ENCODE results near the gene WBP2. TPM values are rescaled to one million over a fixed set of nuclear protein-coding genes. Genes with fewer than 3 reads are reported as not detected.

Gene WBP2
- total RNA-seq, 1 experiment from 2014 or later: 72.3 TPM

- no peaks in the 10 kb centered on the region for H3K27me3 Mint-ChIP-seq (ENCODE audit: insufficient read depth, unreplicated experiment)
- peaks cover 19% of the 10 kb centered on the region for H3K4me1 Mint-ChIP-seq (ENCODE audit: low read depth, unreplicated experiment)
- DNase-seq: no peak
- H3K27me3 ChIP-seq (replicated peaks; ENCODE audit: control insufficient read depth, insufficient read depth, low read length): no peaks in the 10 kb centered on the region
- H3K9me3 ChIP-seq: no peaks in the 10 kb centered on the region
- H3K4me1 ChIP-seq: peaks cover 16% of the 10 kb centered on the region
- no peak overlapping the region for H3K4me3 ChIP-seq (ENCODE audit: low read depth, low read length)
- intact Hi-C loops (cut with micrococcal nuclease; ENCODE audit: unreplicated experiment): no loop called here
- no peaks in the 10 kb centered on the region for H3K9me3 Mint-ChIP-seq (ENCODE audit: unreplicated experiment)
- TF ChIP-seq, protein P1, sequence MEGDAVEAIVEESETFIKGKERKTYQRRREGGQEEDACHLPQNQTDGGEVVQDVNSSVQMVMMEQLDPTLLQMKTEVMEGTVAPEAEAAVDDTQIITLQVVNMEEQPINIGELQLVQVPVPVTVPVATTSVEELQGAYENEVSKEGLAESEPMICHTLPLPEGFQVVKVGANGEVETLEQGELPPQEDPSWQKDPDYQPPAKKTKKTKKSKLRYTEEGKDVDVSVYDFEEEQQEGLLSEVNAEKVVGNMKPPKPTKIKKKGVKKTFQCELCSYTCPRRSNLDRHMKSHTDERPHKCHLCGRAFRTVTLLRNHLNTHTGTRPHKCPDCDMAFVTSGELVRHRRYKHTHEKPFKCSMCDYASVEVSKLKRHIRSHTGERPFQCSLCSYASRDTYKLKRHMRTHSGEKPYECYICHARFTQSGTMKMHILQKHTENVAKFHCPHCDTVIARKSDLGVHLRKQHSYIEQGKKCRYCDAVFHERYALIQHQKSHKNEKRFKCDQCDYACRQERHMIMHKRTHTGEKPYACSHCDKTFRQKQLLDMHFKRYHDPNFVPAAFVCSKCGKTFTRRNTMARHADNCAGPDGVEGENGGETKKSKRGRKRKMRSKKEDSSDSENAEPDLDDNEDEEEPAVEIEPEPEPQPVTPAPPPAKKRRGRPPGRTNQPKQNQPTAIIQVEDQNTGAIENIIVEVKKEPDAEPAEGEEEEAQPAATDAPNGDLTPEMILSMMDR (IDR thresholded peaks at IDR 0.05; ENCODE audit: insufficient read depth in 1 of 2, low read depth in 1 of 2, low read length in 1 of 2, severe bottlenecking in 1 of 2, unreplicated experiment in 1 of 2): no peak
- H3K27ac Mint-ChIP-seq (ENCODE audit: unreplicated experiment): no peak overlapping the region
- peaks cover 2% of the 10 kb centered on the region; the same call in 1 of the 2 replicates for H3K36me3 ChIP-seq (ENCODE audit: control insufficient read depth, insufficient read depth, low read length)
- BruUV-seq (replicated peaks): no TSS peak
- ChIA-PET POLR2A (no interaction called here), CTCF (no interaction called here)
- no peak overlapping the region for H3K4me3 Mint-ChIP-seq (ENCODE audit: unreplicated experiment)
- H3K36me3 Mint-ChIP-seq (ENCODE audit: insufficient read depth, unreplicated experiment): peaks cover 30% of the 10 kb centered on the region
Observed at GRCh38 chr17:75891605-75892555, 36.7 kb upstream of the WBP2 start.

DNA sequence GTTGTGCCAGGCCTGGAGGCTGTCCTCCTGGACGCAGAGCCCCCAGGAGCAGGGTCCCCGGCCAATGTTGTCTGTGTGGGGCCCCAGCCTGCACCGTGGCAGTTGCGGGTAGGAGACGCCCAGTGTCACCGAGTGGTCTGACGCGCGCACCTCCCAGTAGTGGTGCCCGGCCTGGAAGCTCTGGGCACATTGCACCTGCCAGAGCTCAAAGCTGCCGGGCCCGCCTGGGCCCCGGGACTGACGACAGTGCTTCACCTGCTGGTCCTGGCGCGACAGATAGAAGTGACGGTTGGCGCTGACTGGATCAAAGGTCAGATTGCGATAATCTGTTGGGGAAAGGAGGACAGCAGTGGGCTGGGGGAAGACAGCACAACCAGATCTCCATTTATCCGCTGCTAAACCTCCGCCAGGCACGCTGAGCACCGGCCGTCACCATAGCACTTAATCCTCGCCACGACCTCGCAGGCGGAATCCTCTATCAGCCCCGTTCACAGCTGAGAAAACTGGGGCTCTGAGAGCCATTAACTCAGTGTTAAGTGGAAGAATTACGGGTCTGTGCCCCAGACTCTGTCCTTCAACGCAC lies 36.0 kb upstream of the WBP2 start:
- H3K9me3 Mint-ChIP-seq (ENCODE audit: unreplicated experiment): no peaks in the 10 kb centered on the region
- BruUV-seq (replicated peaks): no TSS peak
- no peak for DNase-seq
- H3K27me3 Mint-ChIP-seq (ENCODE audit: insufficient read depth, unreplicated experiment): no peaks in the 10 kb centered on the region
- peaks cover 19% of the 10 kb centered on the region for H3K4me1 Mint-ChIP-seq (ENCODE audit: low read depth, unreplicated experiment)
- TF ChIP-seq, protein P1 (IDR thresholded peaks at IDR 0.05; ENCODE audit: insufficient read depth in 1 of 2, low read depth in 1 of 2, low read length in 1 of 2, severe bottlenecking in 1 of 2, unreplicated experiment in 1 of 2): no peak
- no peak overlapping the region for H3K27ac Mint-ChIP-seq (ENCODE audit: unreplicated experiment)
- Histone ChIP-seq H3K4me3 (ENCODE audit: low read depth, low read length) (no peak overlapping the region), H3K27me3 (replicated peaks; ENCODE audit: control insufficient read depth, insufficient read depth, low read length) (no peaks in the 10 kb centered on the region), H3K9me3 (no peaks in the 10 kb centered on the region), H3K36me3 (ENCODE audit: control insufficient read depth, insufficient read depth, low read length) (peaks cover 2% of the 10 kb centered on the region; the same call in 1 of the 2 replicates), H3K4me1 (peaks cover 16% of the 10 kb centered on the region)
- CTCF ChIA-PET: no interaction called here
- intact Hi-C loops (cut with micrococcal nuclease; ENCODE audit: unreplicated experiment): no loop called here
- H3K36me3 Mint-ChIP-seq (ENCODE audit: insufficient read depth, unreplicated experiment): peaks cover 27% of the 10 kb centered on the region
- H3K4me3 Mint-ChIP-seq (ENCODE audit: unreplicated experiment): no peak overlapping the region
- POLR2A ChIA-PET: no interaction called here

DNA sequence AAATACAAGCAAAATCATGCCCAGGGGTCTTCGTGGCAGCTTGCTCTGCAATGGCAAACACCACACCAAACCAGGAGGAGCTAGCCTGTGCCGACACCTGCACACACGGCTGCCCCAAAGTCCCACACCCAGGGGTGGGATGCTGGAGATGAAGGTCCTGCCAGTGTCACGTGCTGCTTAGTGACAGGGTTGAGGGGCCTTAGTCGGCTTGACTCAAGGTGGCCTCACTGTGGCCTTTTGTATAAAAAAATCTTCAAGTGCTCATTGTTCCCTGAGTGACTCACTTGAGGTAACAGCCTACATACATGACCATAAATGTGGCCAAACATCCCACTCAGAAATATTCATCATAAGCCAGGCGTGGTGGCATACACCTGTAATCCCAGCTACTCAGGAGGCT lies 34.3 kb upstream of the WBP2 start:
- peaks cover 8% of the 10 kb centered on the region for H3K4me1 Mint-ChIP-seq (ENCODE audit: low read depth, unreplicated experiment)
- BruUV-seq (replicated peaks): TSS peak; percentile 39
- no peaks in the 10 kb centered on the region for H3K9me3 Mint-ChIP-seq (ENCODE audit: unreplicated experiment)
- Histone ChIP-seq H3K36me3 (ENCODE audit: control insufficient read depth, insufficient read depth, low read length) (peaks cover 2% of the 10 kb centered on the region; the same call in 1 of the 2 replicates), H3K9me3 (no peaks in the 10 kb centered on the region), H3K4me3 (ENCODE audit: low read depth, low read length) (no peak overlapping the region), H3K4me1 (0 out of 2 replicates have a peak, but pooled peaks cover 5% of the 10 kb centered on the region), H3K27me3 (replicated peaks; ENCODE audit: control insufficient read depth, insufficient read depth, low read length) (no peaks in the 10 kb centered on the region)
- no peaks in the 10 kb centered on the region for H3K27me3 Mint-ChIP-seq (ENCODE audit: insufficient read depth, unreplicated experiment)
- no peak for DNase-seq
- POLR2A ChIA-PET: interaction anchor here (0.6 kb wide), 1 partner anchor 196 kb away, joined by 7 read pairs; no protein-coding TSS in a partner anchor
- intact Hi-C loops (cut with micrococcal nuclease; ENCODE audit: unreplicated experiment): no loop called here
- TF ChIP-seq, protein P1 (IDR thresholded peaks at IDR 0.05; ENCODE audit: insufficient read depth in 1 of 2, low read depth in 1 of 2, low read length in 1 of 2, severe bottlenecking in 1 of 2, unreplicated experiment in 1 of 2): no peak
- peaks cover 17% of the 10 kb centered on the region for H3K36me3 Mint-ChIP-seq (ENCODE audit: insufficient read depth, unreplicated experiment)
- H3K27ac Mint-ChIP-seq (ENCODE audit: unreplicated experiment): no peak overlapping the region
- H3K4me3 Mint-ChIP-seq (ENCODE audit: unreplicated experiment): no peak overlapping the region
- CTCF ChIA-PET: interaction anchor here (0.5 to 1.2 kb wide), 2 partner anchors 11 to 14 kb away, joined by 4 to 12 read pairs; partner anchors contain the start of gene TRIM47

Measured in Caco-2 (cell line).